ENCODE measurements around the gene GPC1. TPM values are rescaled to one million over a fixed set of nuclear protein-coding genes. Genes with fewer than 3 reads are reported as not detected.

Gene GPC1
- total RNA-seq, 1 donor from 2014 or later = 155 TPM

GRCh38 chr2:240442891-240443715 is 7.6 kb downstream of the GPC1 start:
- DNase-seq = no peak
- no peak for TF ChIP-seq CTCF (IDR thresholded peaks at IDR 0.05; ENCODE audit: partially characterized antibody, unreplicated experiment)
- Mint-ChIP-seq H3K4me1 (ENCODE audit: low read depth, unreplicated experiment) (peaks cover 8% of the 10 kb centered on the region), H3K4me3 (ENCODE audit: unreplicated experiment) (peak overlapping the region; percentile 38), H3K36me3 (ENCODE audit: unreplicated experiment) (no peaks in the 10 kb centered on the region), H3K27me3 (ENCODE audit: unreplicated experiment) (peaks cover 1% of the 10 kb centered on the region), H3K9me3 (ENCODE audit: unreplicated experiment) (peaks cover 6% of the 10 kb centered on the region), H3K27ac (ENCODE audit: unreplicated experiment) (no peak overlapping the region)

DNA sequence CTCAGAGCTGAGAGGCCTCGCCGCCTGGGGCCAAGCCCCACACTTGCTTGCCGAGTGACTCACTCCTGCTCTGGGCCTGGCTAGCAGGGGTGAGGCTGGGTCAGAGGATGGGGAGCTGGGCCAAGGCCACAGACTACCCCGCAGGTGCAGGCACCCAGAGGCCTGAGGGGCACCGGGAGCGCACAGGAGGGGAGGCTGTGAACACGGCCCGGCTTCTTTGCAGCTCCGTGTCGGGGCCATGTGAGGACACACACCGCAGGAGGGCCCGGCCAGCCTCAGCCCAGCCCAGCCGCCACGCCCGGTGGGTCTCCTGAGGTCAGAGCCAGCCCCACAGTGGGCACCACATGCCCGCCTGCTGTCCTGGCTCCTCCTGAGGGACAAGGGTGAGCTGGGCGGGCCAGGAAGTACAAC is 8.4 kb downstream of the GPC1 start:
- no peak overlapping the region for H3K27ac Mint-ChIP-seq (ENCODE audit: unreplicated experiment)

DNA sequence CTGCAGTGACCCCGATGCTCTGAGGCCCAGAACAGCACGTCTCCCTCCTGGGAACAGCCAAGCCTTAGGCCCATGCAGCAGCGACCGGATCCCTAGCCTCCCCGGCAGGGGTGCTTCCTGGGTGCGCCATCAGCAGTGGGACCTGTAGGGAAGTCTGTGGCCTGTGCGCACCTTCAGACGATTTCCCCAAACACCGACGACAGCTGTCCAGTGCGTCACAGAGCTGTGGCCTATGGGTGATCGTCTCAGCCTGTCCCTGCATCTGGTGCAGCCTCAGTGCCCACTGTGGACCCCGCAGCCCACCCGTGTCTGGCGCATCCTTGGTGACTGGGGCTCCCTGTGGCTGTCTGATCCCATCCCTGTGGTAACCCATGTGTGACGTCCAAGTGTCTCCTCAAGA is 9.0 kb downstream of the GPC1 start:
- H3K27ac Mint-ChIP-seq (ENCODE audit: unreplicated experiment) = no peak overlapping the region
- DNase-seq = no peak
- H3K9me3 Mint-ChIP-seq (ENCODE audit: unreplicated experiment) = peaks cover 4% of the 10 kb centered on the region
- H3K27me3 Mint-ChIP-seq (ENCODE audit: unreplicated experiment) = peaks cover 1% of the 10 kb centered on the region
- peaks cover 9% of the 10 kb centered on the region for H3K4me1 Mint-ChIP-seq (ENCODE audit: low read depth, unreplicated experiment)
- TF ChIP-seq CTCF (IDR thresholded peaks at IDR 0.05; ENCODE audit: partially characterized antibody, unreplicated experiment) = no peak
- H3K4me3 Mint-ChIP-seq (ENCODE audit: unreplicated experiment) = no peak overlapping the region
- no peaks in the 10 kb centered on the region for H3K36me3 Mint-ChIP-seq (ENCODE audit: unreplicated experiment)

More for the DNA sequence above, 8.4 kb downstream of the GPC1 start:
- no peak for DNase-seq
- Mint-ChIP-seq H3K4me3 (ENCODE audit: unreplicated experiment) (no peak overlapping the region), H3K27me3 (ENCODE audit: unreplicated experiment) (peaks cover 1% of the 10 kb centered on the region), H3K36me3 (ENCODE audit: unreplicated experiment) (no peaks in the 10 kb centered on the region), H3K9me3 (ENCODE audit: unreplicated experiment) (peaks cover 4% of the 10 kb centered on the region), H3K4me1 (ENCODE audit: low read depth, unreplicated experiment) (peaks cover 8% of the 10 kb centered on the region)
- no peak for TF ChIP-seq CTCF (IDR thresholded peaks at IDR 0.05; ENCODE audit: partially characterized antibody, unreplicated experiment)

DNA sequence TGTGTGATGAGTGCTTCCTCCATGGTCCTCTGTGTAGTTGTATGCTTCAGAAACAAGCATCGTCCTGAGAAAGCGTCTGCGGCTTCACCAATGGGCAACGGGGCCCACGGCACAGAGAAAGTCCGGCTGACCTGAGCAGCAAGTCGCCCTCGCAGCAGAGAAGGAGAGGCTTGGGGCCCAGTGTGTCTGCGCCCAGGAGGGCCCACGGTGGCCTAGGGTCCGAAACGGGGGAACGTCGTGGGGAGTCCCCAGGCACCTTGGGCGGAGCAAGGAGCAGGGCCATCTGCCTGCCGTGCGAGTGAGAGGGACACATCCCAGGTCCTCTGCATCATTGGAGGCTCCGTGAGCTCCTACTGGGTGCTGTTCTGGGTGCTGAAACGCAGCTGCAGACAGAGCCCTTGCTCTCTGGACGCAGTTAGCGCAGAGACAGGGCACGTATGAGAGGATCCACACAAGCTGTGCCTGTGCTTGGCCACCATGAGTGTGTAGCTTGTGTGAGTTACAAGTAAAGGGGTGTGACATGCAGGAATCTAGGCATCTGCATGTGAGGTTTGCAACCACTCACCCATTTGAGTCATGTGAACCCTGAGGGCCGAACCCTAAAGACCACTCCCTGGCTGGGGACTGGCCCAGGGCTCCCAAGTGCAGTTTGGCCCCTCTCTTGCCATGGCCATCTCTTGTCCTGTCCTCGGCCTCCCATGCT is 10.6 kb downstream of the GPC1 start:
- no peak for TF ChIP-seq CTCF (IDR thresholded peaks at IDR 0.05; ENCODE audit: partially characterized antibody, unreplicated experiment)
- H3K4me1 Mint-ChIP-seq (ENCODE audit: low read depth, unreplicated experiment) = peaks cover 21% of the 10 kb centered on the region

More for the DNA sequence above, 10.6 kb downstream of the GPC1 start:
- DNase-seq = no peak
- Mint-ChIP-seq H3K36me3 (ENCODE audit: unreplicated experiment) (no peaks in the 10 kb centered on the region), H3K27ac (ENCODE audit: unreplicated experiment) (no peak overlapping the region), H3K4me3 (ENCODE audit: unreplicated experiment) (no peak overlapping the region), H3K27me3 (ENCODE audit: unreplicated experiment) (peaks cover 5% of the 10 kb centered on the region), H3K9me3 (ENCODE audit: unreplicated experiment) (peaks cover 4% of the 10 kb centered on the region)
